Prostate gland (tissue), 2 donors: ENCODE measurements around the gene DMXL1.

ENCODE experiments used
- POLR2A ChIP-seq: fragments of 450-650 bp; IDR thresholded peaks from one replicate; pipeline ENCODE4 v1.6.1; 2016; ENCODE audit warnings: antibody characterized with exemption, mild to moderate bottlenecking
- TF ChIP-seq, protein P1 (sequence below), 4 experiments: fragments of 200-600 bp in 2 of 4; fragments of 450-650 bp in 2 of 4; sonication (generic) in 2 of 4; IDR thresholded peaks; 1 replicate in 3 of 4; 2 replicates in 1 of 4; pipeline ENCODE4 v1.5.1; 2016 to 2019; ENCODE audit warnings: antibody characterized with exemption in 4 of 4, mild to moderate bottlenecking in 2 of 4, moderate library complexity in 2 of 4

DNA sequence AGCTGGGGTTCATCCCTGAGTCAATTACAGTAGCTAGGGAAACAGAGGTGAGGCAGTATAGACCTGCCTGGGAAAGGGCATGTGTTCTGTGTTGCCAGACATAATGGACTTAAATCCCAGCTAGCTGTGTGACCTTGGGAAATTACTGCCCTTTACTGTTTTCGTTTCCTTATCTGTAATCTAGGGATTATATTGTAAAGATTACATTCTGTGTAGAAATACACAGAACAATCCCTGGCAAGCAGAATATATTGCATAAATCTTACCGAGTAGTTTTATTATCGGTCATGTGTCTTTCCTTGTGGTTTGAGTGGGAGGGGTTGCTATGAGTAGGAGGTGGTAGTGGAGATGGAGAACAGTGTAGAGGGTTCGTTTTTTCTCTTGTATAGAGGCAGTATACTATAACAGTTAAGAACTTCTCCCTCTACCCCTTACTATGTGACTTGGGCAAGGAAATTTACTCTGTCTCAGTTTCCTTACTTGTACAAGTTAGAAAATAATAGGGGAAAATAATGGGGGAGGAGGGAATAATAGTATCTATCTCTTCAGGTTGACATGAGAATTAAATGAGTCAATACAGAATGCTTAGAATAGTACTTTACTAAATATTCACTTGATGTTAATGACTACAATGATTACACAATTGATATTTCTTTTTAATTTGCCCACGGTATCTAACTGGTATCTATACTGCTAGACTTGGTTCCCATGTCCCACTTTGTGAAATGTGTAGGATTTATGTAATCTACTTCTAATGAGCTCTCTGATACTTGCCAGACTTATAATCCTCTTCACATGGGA is 7.1 kb upstream of the DMXL1 start:
- TF ChIP-seq, protein P1, sequence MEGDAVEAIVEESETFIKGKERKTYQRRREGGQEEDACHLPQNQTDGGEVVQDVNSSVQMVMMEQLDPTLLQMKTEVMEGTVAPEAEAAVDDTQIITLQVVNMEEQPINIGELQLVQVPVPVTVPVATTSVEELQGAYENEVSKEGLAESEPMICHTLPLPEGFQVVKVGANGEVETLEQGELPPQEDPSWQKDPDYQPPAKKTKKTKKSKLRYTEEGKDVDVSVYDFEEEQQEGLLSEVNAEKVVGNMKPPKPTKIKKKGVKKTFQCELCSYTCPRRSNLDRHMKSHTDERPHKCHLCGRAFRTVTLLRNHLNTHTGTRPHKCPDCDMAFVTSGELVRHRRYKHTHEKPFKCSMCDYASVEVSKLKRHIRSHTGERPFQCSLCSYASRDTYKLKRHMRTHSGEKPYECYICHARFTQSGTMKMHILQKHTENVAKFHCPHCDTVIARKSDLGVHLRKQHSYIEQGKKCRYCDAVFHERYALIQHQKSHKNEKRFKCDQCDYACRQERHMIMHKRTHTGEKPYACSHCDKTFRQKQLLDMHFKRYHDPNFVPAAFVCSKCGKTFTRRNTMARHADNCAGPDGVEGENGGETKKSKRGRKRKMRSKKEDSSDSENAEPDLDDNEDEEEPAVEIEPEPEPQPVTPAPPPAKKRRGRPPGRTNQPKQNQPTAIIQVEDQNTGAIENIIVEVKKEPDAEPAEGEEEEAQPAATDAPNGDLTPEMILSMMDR (IDR thresholded peaks at IDR 0.05): no peak
- no peak for TF ChIP-seq POLR2A
